IPS-20b (cell line): ENCODE results near the gene GCH1.
A peak's percentile ranks its signal among the peaks of the same experiment; 100 is the strongest.

Source experiments
- H3K27ac ChIP-seq: one replicate; pipeline ENCODE4 v1.5.1; 2013; ENCODE audit warnings: low read length
- H3K27me3 ChIP-seq: 2 replicates; pipeline ENCODE4 v1.6.1; 2013; ENCODE audit warnings: mild to moderate bottlenecking, low read length, inconsistent platforms; ENCODE audit not compliant: insufficient read depth
- H3K36me3 ChIP-seq: 2 replicates; pipeline ENCODE4 v1.6.1; 2013; ENCODE audit warnings: low read depth, mild to moderate bottlenecking, inconsistent platforms, low read length, moderate library complexity; ENCODE audit not compliant: insufficient read depth
- H3K4me1 ChIP-seq: 2 replicates; pipeline ENCODE4 v1.6.1; 2013; ENCODE audit warnings: mild to moderate bottlenecking, control low read depth, inconsistent platforms, low read length, moderate library complexity; ENCODE audit not compliant: insufficient read depth
- H3K4me3 ChIP-seq: 2 replicates; pipeline ENCODE4 v1.5.1; 2013; ENCODE audit warnings: mild to moderate bottlenecking, low read length, inconsistent platforms
- H3K9ac ChIP-seq: 2 replicates; pipeline ENCODE4 v1.6.1; 2013; ENCODE audit warnings: low read depth, mild to moderate bottlenecking, inconsistent platforms, low read length, moderate library complexity
- H3K9me3 ChIP-seq: 2 replicates; pipeline ENCODE4 v1.6.1; 2013; ENCODE audit warnings: mild to moderate bottlenecking, low read depth, low read length, inconsistent platforms; ENCODE audit not compliant: insufficient read depth

GCH1 gene

GRCh38 chr14:54902521-54903420 lies at the start of gene GCH1:
GCH1 (minus strand) TSS chr14:54902826; CDS start chr14:54902663, 163 bp downstream.
- H3K9ac ChIP-seq, result peak within 1 kb of the TSS; percentile 55; the same call in 1 of the 2 replicates
- no peaks in the 10 kb centered on the region for H3K9me3 ChIP-seq
- no peaks in the 10 kb centered on the region for H3K36me3 ChIP-seq
- H3K27me3 ChIP-seq, result peaks cover 35% of the 10 kb centered on the region
- 0 out of 2 replicates have a peak, but pooled peaks cover 3% of the 10 kb centered on the region for H3K4me1 ChIP-seq
- H3K4me3 ChIP-seq, result peak within 1 kb of the TSS; percentile 64
- no peak within 1 kb of the TSS for H3K27ac ChIP-seq

- H3K27ac ChIP-seq, result no peak overlapping the region
- H3K27me3 ChIP-seq, result no peaks in the 10 kb centered on the region
- H3K4me3 ChIP-seq, result no peak overlapping the region
- no peak overlapping the region for H3K9ac ChIP-seq
- peaks cover 62% of the 10 kb centered on the region for H3K36me3 ChIP-seq
- peaks cover 5% of the 10 kb centered on the region; the same call in 1 of the 2 replicates for H3K4me1 ChIP-seq
- H3K9me3 ChIP-seq, result peaks cover 12% of the 10 kb centered on the region
Measured at GRCh38 chr14:54947230-54947629, 44.6 kb upstream of the GCH1 start.

GRCh38 chr14:54946500-54946899 lies 43.9 kb upstream of the GCH1 start:
- Histone ChIP-seq H3K36me3 (peaks cover 63% of the 10 kb centered on the region), H3K27me3 (no peaks in the 10 kb centered on the region), H3K27ac (no peak overlapping the region), H3K9ac (no peak overlapping the region), H3K9me3 (peaks cover 12% of the 10 kb centered on the region), H3K4me3 (no peak overlapping the region), H3K4me1 (peaks cover 5% of the 10 kb centered on the region; the same call in 1 of the 2 replicates)

- Histone ChIP-seq H3K9ac (no peak overlapping the region), H3K36me3 (peaks cover 79% of the 10 kb centered on the region), H3K27ac (no peak overlapping the region), H3K4me3 (no peak overlapping the region), H3K4me1 (peaks cover 5% of the 10 kb centered on the region; the same call in 1 of the 2 replicates), H3K9me3 (peaks cover 12% of the 10 kb centered on the region), H3K27me3 (no peaks in the 10 kb centered on the region)
Measured at GRCh38 chr14:54944737-54945391, 42.2 kb upstream of the GCH1 start.

GRCh38 chr14:54942913-54943312 lies 40.3 kb upstream of the GCH1 start:
- Histone ChIP-seq H3K27ac (no peak overlapping the region), H3K36me3 (peaks cover 76% of the 10 kb centered on the region), H3K4me3 (no peak overlapping the region), H3K9ac (no peak overlapping the region), H3K4me1 (peaks cover 5% of the 10 kb centered on the region; the same call in 1 of the 2 replicates), H3K27me3 (no peaks in the 10 kb centered on the region), H3K9me3 (no peaks in the 10 kb centered on the region)

- no peaks in the 10 kb centered on the region for H3K4me1 ChIP-seq
- no peak overlapping the region for H3K9ac ChIP-seq
- no peak overlapping the region for H3K4me3 ChIP-seq
- H3K27ac ChIP-seq, result no peak overlapping the region
- H3K36me3 ChIP-seq, result peaks cover 37% of the 10 kb centered on the region
- no peaks in the 10 kb centered on the region for H3K9me3 ChIP-seq
- H3K27me3 ChIP-seq, result no peaks in the 10 kb centered on the region
Measured at GRCh38 chr14:54936816-54937215, 34.2 kb upstream of the GCH1 start.

GRCh38 chr14:54935958-54936357 lies 33.3 kb upstream of the GCH1 start:
- no peak overlapping the region for H3K27ac ChIP-seq
- no peaks in the 10 kb centered on the region for H3K9me3 ChIP-seq
- no peaks in the 10 kb centered on the region for H3K4me1 ChIP-seq
- no peaks in the 10 kb centered on the region for H3K27me3 ChIP-seq
- H3K4me3 ChIP-seq, result no peak overlapping the region
- peaks cover 31% of the 10 kb centered on the region for H3K36me3 ChIP-seq
- H3K9ac ChIP-seq, result no peak overlapping the region

GRCh38 chr14:54935100-54935499 lies 32.5 kb upstream of the GCH1 start:
- Histone ChIP-seq H3K9ac (no peak overlapping the region), H3K4me1 (no peaks in the 10 kb centered on the region), H3K4me3 (no peak overlapping the region), H3K9me3 (no peaks in the 10 kb centered on the region), H3K36me3 (peaks cover 23% of the 10 kb centered on the region), H3K27ac (no peak overlapping the region), H3K27me3 (no peaks in the 10 kb centered on the region)

- Histone ChIP-seq H3K27ac (no peak overlapping the region), H3K9ac (no peak overlapping the region), H3K27me3 (no peaks in the 10 kb centered on the region), H3K4me3 (no peak overlapping the region), H3K9me3 (no peaks in the 10 kb centered on the region), H3K36me3 (peaks cover 9% of the 10 kb centered on the region; the same call in 1 of the 2 replicates), H3K4me1 (no peaks in the 10 kb centered on the region)
Measured at GRCh38 chr14:54933006-54933405, 30.4 kb upstream of the GCH1 start.

GRCh38 chr14:54931598-54932340 lies 29.1 kb upstream of the GCH1 start:
- no peaks in the 10 kb centered on the region for H3K27me3 ChIP-seq
- no peak overlapping the region for H3K9ac ChIP-seq
- peaks cover 4% of the 10 kb centered on the region; the same call in 1 of the 2 replicates for H3K36me3 ChIP-seq
- H3K4me1 ChIP-seq, result no peaks in the 10 kb centered on the region
- no peak overlapping the region for H3K4me3 ChIP-seq
- no peak overlapping the region for H3K27ac ChIP-seq
- no peaks in the 10 kb centered on the region for H3K9me3 ChIP-seq

- Histone ChIP-seq H3K27ac (no peak overlapping the region), H3K9ac (no peak overlapping the region), H3K27me3 (no peaks in the 10 kb centered on the region), H3K4me1 (no peaks in the 10 kb centered on the region), H3K9me3 (no peaks in the 10 kb centered on the region), H3K36me3 (no peaks in the 10 kb centered on the region), H3K4me3 (no peak overlapping the region)
Measured at GRCh38 chr14:54931101-54931500, 28.5 kb upstream of the GCH1 start.
